Cerebellar cortex (tissue), 1 donor: Measurements from ENCODE around the gene SYCN.
"Not testable (repeated sequence)": the region's sequence is repeated elsewhere in the genome, so short reads cannot be mapped to it uniquely, and the experiment has no call there.

ENCODE experiments used
- DNase-seq: peaks from one replicate; pipeline ENCODE4 v3.0.0-alpha.2; 2015; ENCODE audit warnings: low spot score

Gene SYCN

DNA sequence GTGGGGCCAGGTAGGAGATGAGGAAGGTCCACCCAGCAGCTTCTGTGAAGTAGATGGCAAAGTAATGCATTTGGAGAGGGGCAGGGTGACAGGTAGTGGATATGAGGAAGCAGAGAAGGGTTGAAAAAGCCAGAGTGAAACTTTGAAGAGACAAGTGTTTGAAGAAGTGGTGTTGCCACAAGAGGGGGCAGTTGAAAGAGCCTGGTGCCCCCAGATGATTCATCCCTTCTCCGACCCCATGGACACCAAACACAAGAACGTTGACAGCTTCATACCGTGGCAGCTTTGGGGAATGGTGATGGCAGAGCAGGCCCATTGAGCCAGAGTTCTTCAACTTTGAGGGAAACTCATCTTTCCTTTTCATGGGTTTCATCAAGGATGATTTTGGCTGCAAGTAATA, 20.8 kb upstream of the SYCN start:
- DNase-seq: no peak

DNA sequence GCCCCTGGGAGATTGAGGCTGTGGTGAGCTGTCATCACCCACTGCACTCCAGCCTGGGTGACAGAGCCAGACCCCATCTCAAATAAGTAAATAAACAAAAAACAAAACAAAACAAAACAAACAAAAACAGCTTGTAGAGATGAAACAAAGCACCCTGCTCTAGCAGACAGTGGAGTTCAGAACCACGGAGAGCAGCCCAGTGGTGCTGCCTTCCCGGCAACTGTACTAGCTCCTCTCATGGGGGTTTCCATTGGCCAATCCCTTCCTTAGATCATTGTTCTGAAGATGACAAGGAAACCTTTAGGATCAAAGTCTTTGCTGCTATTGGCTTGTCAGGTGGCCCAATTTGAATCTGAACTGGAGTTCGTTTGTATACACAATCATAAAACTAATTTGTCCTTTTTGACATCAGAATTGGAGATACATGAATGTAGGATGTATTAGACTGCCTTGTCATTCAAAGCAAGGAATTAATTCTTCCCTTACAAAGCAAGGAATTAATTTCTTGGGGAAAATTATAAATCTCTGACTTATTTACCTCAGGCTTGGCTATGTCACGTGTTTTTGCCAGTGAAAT, 19.7 kb upstream of the SYCN start:
- DNase-seq: no peak

DNA sequence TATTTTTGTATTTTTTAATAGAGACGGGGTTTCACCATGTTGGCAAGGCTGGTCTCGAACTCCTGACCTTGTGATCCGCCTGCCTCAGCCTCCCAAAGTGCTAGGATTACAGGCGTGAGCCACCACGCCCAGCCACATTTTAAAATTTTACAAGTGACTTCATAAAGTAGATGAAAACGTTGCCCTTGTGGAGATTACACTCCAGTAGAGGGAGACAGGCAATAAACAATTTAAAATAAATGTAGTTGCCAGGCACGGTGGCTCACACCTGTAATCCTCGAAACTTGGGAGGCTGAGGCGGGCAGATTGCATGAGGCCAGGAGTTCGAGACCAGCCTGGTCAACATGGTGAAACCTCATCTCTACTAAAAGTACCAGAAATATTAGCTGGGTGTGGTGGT, 15.0 kb upstream of the SYCN start:
- DNase-seq: not testable (repeated sequence)

DNA sequence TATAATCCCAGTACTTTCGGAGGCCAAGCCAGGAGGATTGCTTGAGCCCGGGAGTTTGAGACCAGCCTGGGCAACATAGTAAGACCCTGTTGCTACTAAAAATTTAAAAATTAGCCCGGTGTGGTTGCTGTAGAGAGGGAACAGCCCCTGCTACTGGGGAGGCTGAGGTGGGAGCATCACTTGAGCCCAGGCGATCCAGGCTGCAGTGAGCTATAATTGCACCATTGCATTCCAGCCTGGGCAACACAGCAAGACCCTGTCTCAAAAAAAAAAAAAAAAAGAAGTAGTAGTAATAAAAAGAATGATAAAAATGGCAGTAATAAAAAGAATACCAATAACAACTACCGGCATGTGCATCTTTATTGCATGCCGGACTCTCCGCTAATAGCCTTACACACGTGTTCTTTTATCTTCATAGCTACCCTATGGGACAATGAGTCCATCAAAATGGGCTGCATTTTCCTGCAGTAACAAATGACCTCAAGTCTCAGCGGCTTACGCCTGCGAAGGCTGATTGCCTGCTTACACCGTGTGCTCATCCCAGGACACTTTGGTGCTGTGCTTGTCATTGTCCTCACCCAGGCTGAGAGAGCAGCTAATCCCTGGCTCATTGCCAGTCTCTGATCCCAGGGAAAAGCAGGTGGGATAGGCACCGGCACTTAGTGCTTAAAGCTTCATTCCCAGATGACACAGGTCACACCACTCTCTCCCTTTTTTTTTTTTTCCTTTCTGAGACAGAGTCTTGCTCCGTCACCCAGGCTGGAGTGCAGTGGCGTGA, 14.4 kb upstream of the SYCN start:
- DNase-seq: no peak

DNA sequence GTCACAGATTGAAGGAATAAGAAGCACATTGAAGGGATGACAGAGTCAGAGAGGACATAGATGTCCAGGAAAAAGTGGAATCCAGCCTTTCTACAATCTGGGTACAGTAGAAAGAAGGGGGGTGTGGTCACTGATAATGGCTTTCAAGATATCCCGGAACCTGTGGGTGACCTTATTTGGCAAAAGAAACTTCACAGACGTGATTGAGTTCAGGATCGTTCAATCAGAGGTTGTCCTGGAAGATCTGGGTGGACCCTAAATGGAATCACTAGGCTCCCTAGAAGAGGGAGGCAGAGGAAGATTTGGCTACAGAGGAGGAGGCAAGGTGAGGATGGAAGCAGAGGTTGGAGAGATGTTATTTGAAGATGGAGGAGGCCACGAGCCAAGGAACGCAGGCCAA, 13.0 kb upstream of the SYCN start:
- DNase-seq: no peak

DNA sequence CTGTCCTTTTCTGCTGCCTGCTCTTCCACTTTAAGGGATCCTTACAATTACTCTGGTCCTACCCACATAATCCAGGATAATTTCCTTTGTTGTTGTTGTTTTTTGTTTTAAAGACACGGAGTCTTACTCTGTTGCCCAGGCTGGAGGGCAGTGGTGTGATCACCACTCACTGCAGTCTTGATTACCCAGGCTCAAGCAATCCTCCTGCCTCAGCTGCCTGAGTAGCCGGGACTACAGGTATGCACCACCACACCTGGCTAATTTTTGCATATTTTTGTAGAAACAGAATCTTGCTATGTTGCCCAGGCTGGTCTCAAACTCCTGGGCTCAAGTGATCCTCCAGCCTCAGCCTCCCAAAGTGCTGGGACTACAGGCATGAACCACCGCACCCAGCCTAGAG, 11.3 kb upstream of the SYCN start:
- DNase-seq: not testable (repeated sequence)

DNA sequence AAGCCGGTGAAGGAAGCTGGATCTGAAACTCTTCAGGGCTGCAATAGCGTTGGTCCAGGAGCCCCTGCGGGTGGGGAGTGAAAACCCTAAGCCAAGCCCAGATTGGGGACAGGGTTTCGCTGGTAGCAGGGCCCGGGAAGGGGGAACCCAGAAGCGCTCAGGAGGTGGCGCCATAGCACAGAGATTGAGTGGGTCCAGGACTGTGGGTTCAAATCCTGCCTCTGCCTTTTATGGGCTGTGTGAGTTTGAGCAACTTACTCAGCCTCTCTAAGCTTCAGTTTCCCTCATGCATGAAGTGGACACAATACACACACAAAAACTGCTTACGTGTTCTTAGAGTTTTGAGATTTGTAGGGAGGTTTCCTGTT, 8.3 kb upstream of the SYCN start:
- peak; percentile 35 for DNase-seq

DNA sequence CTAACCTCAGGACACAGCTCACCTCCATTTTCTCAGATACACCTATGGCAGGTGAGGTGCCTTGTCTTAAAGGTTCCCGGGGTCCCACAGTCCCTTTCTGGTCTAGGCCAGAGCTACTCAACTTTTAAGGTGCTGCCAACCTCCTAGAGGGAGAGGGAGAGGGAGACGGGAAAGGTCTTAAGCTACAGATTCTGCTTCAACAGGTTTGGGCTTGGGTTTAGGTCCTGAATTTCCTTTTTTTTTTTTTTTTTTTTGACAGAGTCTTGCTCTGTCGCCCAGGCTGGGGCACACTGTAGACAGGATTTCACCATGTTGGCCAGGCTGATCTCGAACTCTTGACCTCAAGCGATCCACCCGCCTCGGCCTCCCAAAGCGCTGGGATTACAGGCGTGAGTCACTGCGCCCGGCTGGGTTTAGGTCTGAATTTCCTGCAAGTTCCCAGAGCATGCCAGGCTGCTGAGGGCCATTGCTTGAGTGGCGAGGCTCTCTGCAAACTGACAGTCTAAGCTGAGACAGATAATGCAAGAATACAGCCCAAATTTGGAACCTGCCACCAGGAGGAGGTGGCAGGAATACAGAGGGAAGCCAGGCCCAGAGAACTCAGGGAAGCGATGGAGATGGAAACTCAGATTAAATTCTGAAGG, 7.8 kb upstream of the SYCN start:
- no peak for DNase-seq

DNA sequence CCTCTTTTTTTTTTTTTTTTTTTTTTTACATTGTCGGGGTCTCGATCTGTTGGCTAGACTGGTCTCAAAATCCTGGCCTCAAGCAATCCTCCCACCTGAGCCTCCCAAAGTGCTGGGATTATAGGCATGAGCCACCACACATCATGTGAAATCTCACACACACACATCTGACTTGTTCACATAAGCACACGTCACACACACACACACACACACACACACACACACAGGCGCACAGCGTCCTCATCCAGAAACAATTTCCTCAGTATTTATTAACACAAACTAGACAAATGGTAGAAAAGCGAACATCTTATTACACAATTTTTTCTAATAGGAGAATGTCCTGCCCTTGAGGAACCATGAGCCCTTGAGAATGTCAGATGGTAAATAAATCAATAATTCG, 5.1 kb upstream of the SYCN start:
- no peak for DNase-seq

DNA sequence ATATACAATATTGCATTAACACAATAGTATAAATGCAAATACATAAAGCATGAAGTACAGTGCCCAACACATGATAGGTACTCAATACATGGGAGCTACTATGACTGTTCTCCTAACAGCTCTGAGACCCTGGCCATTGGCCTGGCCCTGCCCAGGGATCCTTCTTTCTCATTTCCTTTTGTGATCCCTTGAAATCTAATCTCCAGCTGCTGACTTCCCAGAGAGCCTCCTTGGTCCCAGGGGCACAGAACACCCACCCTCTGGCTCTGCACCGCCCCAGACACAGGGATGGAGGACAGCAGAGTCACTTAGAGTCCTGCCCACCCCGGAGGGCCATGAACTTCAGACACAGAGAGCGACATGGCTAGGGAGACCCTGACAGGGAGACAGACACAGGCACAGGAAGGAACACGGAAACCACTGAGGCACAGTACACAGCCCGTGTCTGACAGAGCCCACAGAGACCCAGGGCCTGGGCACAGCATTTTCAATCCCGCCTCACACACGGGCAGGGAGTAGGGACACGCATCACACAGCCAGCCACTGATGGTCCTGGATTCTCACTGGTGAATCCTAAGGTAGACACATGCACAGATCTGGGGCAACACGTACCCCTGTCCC, 4.2 kb upstream of the SYCN start:
- DNase-seq: no peak

DNA sequence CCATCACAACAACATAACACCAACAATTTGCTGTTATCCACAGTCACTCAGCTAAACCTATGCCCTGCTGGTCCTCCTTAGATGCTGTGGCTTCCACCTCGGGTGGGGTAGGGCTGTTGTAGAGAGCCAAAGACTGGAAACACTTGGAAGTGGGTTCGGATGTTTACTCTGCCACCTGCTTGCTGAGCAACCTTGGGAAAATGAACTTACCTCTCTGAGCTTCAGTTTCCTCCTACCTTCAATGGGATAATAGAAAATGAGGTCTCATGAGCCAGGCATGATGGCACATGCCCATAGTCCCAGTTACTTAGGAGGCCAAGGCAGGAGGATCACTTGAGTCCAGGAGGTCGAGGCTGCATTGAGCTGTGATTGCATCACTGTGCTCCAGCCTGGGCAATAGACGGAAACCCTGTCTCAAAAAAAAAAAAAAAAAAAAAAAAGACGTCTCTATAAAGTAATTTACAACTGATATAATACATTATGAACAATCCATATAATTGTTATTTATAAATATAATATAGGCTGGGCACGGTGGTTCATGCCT, 3.3 kb upstream of the SYCN start:
- DNase-seq: no peak

DNA sequence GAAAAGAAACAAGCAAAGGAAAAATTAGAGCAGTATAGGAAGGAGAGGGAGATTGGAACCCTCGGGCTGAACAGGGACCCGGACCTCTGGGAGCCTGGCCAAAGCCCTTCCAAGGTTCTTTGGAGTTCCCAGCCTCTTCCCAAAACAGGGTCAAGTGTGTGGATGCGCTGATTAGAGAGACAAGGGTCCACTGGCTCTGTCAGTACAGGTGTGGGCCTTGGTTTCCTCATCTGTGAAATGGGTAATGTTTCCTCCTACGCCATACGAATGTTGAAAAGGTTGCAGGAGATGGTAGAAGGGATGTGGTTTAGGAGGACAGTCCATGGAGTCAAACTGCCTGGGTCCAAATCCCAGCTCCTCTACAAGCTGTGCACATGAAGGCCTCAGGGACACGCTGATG, 2.1 kb upstream of the SYCN start:
- DNase-seq: no peak

DNA sequence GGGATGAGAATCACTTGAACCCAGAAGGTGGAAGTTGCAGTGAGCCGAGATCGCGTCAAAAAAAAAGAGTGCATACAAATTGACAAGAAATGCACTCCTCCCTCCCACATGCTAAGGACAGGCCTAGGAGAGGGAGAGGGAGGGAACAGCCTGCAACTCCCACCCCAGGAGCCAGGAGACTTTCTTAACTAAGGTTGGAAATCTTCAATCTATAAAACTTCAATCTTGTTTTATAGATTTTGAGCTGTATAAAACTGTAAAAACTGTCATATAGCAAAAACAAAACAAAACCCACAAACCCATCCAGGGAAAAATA, 1.3 kb upstream of the SYCN start:
- DNase-seq: no peak

DNA sequence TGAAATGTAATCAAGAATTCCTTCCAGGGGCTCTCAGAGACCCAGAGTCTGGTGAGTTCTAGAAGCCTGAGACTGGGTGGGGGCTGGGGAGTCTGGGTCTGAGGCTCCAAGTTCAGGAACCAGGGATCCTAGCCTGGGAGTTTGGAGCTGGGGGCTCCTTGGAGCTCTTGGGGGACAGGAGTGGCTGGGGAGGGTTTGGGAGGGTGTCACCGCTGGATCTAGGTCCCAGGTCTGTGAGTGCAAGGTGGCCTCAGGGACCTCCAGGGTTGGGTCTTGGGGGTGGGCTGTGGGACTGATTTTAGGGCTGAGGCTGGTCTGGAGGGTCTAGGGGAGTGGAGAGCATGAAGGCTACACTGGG, 1.1 kb downstream of the SYCN start:
- no peak for DNase-seq

DNA sequence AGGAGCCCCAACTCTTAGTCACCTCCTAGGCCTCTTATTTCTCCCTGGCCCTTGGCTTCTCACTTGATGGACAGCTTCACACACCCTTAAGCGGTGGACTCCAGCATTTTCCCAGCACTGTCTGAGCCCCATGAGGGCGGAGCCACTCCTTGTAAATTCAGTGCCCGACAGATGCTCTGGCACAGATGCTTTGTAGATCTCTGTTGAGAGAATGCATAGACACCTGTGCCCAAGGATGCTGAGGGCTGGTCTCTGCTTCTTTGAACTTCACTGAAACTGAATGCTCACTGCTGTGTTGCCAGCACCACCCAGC, 3.3 kb downstream of the SYCN start:
- no peak for DNase-seq

DNA sequence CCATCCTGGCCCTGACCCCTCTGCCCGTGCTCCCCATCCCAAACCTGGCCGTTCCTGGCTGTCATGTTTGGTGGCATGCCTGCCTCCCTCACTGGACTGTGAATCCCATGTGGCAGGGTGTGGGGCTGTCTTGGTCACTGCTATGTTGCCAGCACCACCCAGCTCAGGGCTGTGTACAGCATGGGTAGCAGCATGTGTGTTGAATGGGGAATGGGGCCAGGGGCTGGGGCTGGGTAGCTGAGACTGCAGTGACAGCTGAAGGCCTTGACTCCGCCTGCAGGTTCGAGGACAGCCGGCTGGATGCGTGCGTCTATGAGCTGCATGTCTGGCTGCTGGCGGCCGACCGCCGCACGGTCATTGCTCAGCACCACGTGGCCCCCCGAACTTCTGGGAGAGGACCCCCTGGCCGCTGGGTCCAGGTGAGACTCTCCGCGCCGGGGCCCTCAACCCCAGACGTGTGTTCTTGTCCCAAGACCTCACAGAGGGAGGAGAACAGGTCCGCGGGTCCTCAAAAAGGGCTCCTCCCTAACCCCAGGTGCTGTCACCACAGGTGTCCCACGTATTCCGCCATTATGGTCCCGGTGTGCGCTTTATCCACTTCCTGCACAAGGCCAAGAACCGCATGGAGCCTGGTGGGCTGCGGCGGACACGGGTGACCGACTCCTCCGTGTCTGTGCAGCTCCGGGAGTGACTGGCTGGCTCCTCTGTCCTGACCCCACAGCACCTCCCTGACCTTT, 3.8 kb downstream of the SYCN start:
- DNase-seq: no peak

DNA sequence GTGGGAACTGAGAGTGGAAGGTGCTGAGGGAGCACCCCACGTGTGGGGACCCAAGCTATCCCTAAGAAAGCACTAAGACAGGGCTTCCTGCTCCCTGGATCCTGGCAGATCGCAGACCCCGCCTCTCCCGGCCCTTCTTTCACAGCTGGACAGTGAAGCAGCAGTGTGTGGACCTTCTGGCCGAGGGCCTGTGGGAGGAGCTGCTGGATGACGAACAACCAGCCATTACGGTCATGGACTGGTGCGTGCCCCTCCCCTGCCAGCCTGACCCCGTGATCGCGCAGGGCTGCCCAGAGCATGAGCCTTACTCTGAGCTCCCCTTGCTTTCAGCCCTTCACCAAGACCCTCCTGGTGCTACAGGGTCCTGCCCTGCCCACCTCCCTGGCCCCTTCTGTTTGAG, 5.0 kb downstream of the SYCN start:
- DNase-seq: no peak

DNA sequence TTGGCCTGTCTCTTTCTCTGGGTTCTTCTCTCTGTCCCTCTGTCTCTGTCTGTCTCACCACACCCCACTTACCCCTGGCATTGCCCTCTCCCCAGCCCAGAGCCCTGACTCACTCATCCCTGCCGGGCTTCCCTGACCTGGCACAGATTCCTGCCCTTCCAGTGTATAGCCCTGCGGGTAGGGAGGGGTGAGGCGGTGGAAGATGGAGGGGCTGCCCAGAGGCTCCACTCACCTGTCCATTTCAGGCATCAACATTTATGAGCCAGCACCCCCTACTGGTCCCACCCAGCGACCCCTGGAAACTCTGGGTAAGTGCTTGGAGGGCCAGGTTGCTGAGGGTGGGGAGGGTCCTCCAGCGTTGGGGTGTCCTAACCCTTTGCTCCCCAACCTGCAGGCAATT, 6.3 kb downstream of the SYCN start:
- DNase-seq: no peak

DNA sequence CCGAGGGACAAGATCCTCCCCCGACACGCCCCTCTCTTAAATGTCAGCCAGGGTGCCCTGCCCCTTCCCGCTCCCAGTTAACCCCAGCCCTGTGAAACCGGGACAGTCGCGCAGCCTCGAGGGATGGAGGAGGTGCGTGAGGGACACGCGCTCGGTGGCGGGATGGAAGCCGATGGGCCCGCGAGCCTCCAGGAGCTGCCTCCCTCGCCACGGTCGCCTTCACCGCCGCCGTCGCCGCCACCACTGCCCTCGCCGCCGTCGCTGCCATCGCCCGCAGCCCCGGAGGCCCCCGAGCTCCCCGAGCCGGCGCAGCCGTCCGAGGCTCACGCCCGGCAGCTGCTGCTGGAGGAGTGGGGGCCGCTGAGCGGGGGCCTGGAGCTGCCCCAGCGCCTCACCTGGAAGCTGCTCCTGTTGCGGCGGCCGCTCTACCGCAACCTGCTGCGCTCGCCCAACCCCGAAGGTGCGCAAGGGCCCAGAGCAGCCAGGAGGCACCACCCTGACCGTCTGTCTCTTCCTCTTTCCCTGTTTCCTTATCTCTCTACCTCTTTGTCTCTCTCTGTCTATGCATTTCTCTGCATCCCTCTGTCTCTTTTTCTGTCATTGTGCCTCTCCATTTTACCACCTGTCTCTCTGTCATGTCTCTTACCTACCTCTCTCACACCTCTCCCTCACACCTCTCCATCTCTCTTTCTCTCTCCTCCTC, 7.1 kb downstream of the SYCN start, which contains the start of gene NCCRP1:
NCCRP1 (plus strand) TSS at position 105 of the 703 bp plus-strand sequence; CDS start at position 124, 19 bp downstream.
- no peak for DNase-seq

DNA sequence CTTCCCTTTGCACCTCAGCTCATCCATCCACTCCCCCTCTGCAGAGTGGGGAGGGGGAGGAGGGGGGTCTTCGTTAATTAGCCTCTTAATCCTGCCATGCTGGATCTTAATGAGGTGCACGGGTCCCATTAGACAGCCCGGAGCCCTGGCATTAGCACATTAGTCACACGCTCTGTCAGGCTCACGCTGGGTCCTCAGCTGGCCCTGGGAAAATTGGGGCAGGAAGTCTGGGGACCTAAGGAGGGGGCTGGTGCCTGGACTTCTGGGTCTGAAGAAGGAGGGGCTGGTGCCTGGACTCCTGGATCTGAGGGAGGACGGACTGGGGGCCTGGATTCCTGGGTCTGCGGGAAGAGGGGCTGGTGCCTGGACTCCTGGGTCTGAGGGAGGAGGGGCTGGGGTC, 7.7 kb downstream of the SYCN start:
- no peak for DNase-seq

DNA sequence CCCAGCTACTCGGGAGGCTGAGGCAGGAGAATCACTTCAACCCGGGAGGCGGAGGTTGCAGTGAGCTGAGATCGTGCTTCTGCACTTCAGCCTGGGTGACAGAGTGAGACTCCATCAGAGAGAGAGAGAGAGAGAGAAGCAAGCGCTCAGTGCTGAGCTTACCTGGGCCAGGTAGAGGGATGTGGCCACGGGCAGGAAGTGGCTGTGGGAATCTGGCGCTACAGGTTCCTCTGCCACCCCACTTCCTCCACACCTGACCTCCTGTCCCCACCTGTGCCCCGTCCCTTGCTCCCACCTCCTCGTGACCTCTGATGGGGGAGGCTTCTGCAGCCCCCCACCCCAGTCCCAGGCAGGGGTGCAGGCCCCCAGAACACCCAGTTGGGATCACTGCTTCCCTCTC, 8.3 kb downstream of the SYCN start:
- DNase-seq: no peak
